ENCODE data around the gene NKX6-2.
"Not testable (repeated sequence)": the region's sequence is repeated elsewhere in the genome, so short reads cannot be mapped to it uniquely, and the experiment has no call there.

NKX6-2 gene

GRCh38 chr10:132752378-132752777 lies 33.6 kb downstream of the NKX6-2 start:
- DNase-seq, result no peak

- DNase-seq, result no peak
These were observed 35.0 kb downstream of the NKX6-2 start for GRCh38 chr10:132750936-132751335.

DNA sequence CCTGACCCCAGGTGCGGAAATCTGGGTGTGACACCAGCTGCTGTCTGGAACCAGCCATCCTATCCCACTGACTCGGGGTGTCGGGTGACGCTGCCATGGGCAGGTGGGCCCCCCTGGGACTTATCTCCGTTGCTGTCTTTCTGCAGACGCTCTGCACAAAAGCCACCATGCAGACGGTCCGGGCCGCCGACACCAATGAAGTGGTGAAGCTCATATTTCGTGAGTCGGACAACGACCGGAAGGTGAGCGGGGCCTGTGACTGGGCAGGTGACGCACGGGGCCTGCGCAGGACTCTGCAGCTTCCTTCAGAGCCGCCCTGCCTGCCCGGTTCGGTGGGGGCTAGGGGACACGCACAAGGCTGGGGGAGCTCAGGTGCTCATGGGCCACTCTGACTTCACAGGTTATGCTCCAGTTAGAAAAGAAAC lies 36.6 kb downstream of the NKX6-2 start:
- no peak for DNase-seq

DNA sequence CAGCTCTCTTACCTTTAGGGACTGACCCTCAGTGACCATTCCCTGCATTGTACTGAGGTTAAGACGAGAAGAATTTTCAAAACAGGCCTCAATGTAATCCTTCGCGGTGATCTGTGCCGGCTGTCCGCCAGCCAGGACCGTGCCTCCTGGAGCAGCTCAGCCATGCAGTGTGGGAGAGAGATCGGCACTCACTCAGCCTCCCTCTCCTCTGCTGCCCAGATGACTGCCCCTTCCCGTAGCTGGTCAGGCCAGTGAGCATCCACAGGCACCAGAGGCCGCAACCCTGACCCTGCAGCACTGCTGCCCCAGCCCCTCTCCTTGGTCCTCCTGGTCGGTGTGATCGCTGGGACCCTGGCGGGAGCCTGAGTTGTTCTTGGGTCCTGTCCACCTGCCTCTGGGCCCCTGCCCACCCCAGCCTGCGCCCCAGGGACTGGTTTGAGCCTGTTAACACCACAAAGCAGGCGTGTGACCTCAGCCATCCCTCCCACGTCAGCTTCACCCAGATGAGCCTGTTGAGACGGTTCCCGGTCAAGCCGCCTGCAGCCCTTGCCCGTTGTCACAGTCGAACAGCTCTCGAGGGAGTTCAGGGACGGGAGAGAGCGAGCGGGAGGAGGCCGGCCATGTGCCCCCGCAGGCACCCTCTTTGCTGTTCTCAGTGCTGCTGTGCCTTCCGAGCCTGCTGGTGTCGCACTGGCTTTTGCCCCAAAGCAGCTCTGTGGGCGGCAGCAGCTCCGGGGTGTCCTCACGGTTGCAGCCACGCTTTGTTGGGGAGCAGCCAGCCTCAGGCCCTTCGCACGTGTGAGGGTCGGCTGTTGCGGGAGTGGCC lies 37.2 kb downstream of the NKX6-2 start:
- no peak for DNase-seq

- DNase-seq, result no peak
These were observed 37.8 kb downstream of the NKX6-2 start for GRCh38 chr10:132748135-132748534.

GRCh38 chr10:132746801-132747625 lies 38.9 kb downstream of the NKX6-2 start:
- no peak for DNase-seq

- no peak for DNase-seq
These were observed 39.6 kb downstream of the NKX6-2 start for GRCh38 chr10:132746386-132746785.

- no peak for DNase-seq
These were observed 40.0 kb downstream of the NKX6-2 start for GRCh38 chr10:132745971-132746370.

GRCh38 chr10:132745511-132745910 lies 40.4 kb downstream of the NKX6-2 start:
- DNase-seq, result no peak

DNA sequence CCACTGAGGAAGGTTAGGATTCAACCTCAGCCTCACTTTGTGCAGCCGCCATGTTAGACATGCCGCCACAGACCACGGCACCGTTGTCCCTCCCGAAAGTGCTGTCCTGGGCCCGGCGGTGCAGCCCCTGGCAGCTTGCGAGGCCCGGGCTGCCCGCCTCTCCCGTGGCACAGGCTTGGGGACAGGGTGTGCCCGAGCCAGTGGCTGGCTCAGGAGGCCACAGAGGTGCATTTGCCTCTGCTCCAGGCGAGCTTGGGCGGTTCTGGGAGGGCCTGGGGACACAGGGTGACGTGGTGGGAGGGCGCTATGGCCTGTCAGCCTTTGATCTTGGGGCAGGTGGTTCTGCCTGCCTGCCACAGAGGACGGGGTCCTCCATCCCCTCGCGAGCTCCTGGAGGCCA lies 41.1 kb downstream of the NKX6-2 start:
- no peak for DNase-seq

DNA sequence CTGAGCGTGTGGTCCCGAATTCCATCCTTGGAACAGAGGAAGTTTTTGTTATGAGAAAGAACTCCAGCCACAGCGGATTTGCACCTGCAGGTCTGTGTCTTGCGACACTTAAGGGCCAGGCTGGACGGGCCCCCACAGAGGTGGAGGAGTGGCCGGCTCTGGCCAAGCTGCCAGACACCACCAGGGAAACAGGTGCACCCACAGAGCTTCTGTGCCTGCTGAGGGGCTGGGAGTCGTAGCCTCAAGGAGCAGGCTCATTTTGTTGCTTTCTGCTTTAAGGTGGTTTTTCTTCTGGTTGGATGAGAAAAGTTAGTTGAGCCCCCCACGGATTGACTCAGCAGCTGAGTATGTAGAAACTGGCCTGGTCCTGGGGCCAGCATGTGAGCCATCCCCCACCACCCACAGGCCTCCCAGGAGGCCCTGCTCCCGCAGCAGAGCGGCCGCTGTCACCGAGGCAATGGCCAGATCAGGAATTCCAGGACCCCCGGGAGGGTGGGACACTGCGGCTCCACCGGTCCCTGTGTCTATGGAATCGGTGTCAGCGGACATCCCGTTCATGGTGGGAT lies 41.9 kb downstream of the NKX6-2 start:
- no peak for DNase-seq

DNA sequence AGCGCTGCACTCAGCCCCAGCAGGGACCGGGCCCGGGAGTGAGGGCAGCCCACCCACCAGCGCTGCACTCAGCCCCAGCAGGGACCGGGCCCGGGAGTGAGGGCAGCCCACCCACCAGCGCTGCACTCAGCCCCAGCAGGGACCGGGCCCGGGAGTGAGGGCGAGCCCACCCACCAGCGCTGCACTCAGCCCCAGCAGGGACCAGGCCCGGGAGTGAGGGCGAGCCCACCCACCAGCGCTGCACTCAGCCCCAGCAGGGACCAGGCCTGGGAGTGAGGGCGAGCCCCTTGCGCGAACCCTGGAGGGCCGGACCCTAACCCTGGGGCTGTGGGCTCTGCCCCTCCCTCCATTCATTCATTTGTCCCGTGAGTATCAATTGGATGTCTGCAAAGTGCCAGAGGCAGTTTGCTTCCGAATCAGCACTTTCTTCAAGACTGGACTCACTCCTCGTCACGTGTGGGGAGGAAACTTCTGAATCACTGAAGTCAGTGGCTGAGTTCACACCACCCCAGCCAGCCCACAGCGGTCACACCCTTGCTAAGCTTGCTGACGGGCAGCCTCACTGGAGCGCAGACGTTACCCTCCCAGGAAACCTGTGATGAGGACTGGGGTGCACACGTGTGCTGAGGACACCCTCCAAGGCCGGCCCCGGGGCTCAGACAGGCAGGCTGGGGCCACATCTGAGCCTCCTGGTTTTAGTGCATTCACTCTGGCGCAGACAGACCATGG lies 42.6 kb downstream of the NKX6-2 start:
- DNase-seq, result not testable (repeated sequence)

GRCh38 chr10:132742837-132743194 lies 43.1 kb downstream of the NKX6-2 start:
- no peak for DNase-seq

DNA sequence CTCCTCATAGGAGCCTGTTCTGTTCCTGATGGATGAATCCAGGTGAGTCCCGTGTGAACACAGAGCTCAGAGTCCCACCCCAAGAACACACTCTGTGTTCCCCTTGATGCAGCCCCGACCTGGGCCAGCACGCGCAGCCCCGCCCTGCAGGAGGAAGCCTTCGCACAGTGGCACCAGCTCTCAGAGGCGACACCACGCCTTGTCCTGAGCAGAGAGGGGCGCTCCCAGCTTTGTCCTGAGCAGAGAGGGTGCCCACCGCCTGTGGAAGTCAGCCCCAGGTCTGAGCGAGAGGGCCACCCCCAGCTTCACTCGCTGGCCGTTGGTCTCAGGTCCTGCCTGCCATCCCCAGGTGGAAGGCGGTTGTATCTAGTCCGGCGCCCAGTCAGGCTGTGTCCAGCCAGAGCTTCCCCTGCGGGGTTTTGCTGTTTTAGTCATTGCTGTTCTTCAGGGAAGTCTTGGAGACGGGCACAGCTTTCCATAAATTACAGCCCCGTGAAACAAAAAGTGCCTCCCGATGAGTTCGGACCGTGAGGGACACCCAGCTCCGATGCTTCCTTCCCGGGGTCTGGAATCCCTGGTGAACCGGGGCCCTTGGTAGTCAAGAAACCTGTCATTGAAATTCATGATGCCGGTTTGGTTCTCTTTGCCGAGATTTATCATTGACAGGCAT lies 43.6 kb downstream of the NKX6-2 start:
- no peak for DNase-seq

DNA sequence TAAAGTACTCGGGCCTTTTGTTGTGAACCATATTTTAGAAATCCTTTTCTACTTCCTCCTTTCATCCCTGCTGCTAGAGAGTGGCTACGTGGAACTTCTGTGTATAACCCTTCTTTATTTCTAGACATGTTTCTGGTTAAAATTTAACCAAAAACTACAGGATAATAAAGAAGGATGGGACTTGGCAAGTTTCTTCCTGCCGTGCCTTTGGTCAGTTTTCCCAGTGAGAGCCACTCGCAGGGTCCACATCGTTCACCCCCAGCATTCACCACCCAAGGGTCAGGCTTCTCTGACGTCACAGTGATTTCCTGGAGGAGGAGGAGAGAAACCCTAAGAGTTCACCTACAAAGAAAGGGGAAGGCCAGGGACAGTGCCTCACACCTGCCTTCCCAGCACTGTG lies 45.4 kb downstream of the NKX6-2 start:
- DNase-seq, result no peak

GRCh38 chr10:132739225-132739613 lies 46.7 kb downstream of the NKX6-2 start:
- DNase-seq, result no peak

- no peak for DNase-seq
These were observed 47.3 kb downstream of the NKX6-2 start for GRCh38 chr10:132738454-132739224.

GRCh38 chr10:132737390-132738048 lies 48.4 kb downstream of the NKX6-2 start:
- DNase-seq, result no peak

GRCh38 chr10:132735923-132736391 lies 50.0 kb downstream of the NKX6-2 start:
- no peak for DNase-seq

DNA sequence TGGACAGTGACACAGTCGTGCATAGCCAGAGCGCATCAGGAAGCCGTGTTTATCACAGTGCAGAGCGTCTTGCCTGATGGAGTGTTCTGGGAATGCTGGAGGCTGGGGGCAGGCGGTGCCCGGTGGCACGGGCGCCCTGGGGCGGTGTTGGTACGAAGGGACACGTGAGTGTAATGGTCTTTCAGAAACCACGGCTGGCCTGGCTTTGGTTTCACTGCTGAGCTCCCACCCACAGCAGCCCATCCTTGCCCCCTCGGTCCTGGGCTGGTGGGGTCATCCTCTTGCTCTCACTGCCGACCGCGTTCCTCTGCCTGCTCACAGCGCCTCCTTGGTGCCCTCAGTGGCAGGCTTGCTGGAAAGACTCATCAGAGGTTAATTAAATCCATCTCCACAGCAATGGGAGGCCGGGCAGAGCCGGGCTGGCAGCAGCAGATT lies 50.6 kb downstream of the NKX6-2 start:
- no peak for DNase-seq

- DNase-seq, result no peak
These were observed 52.0 kb downstream of the NKX6-2 start for GRCh38 chr10:132733926-132734325.
